Mucosa of descending colon (tissue), 3 donors: ENCODE measurements around the gene SIRPA. TPM values are rescaled to one million over a fixed set of nuclear protein-coding genes. Genes with fewer than 3 reads are reported as not detected.

Source experiments
- ATAC-seq: fragments of 200-7000 bp; cut with Tn5 transposase; one replicate; pipeline ENCODE4 v1.9.1; 2020; ENCODE audit warnings: mild to moderate bottlenecking, moderate library complexity
- DNase-seq, 3 donors: peaks; one replicate each; pipeline ENCODE4 v3.0.0-alpha.2; 2020
- H3K36me3 ChIP-seq: fragments of 200-600 bp; one replicate; pipeline ENCODE4 v1.8.0; 2021; ENCODE audit warnings: low read depth, mild to moderate bottlenecking
- H3K4me1 ChIP-seq: fragments of 200-600 bp; one replicate; pipeline ENCODE4 v1.8.0; 2021; ENCODE audit warnings: low read depth, mild to moderate bottlenecking
- H3K4me3 ChIP-seq: fragments of 200-600 bp; one replicate; pipeline ENCODE4 v1.8.0; 2021; ENCODE audit warnings: mild to moderate bottlenecking
- H3K9me3 ChIP-seq: fragments of 200-600 bp; one replicate; pipeline ENCODE4 v1.8.0; 2021; ENCODE audit warnings: mild to moderate bottlenecking
- CTCF ChIP-seq: fragments of 200-600 bp; IDR thresholded peaks from one replicate; pipeline ENCODE4 v1.8.0; 2022; ENCODE audit warnings: antibody characterized with exemption, mild to moderate bottlenecking
- intact Hi-C, 2 donors: fragments of 100-400 bp; cut with DNase I in 1 of 2; cut with micrococcal nuclease in 1 of 2; formaldehyde crosslinking; loops; one replicate each; pipeline versions ENCODE4 v1.11.0 to v1.11.1; 2022; cut with DNase I, micrococcal nuclease
- total RNA-seq, 3 donors: library from RNA; stranded (reverse); fragmentation: NEBNext Ultra II Directional in 2 of 3; extraction: Animal tissue kit (Norgen Biotek cat#: 25700) in 2 of 3; gene quantifications; one replicate each; pipeline versions ENCODE4 v1.2.1 to v1.2.4, GENCODE V29; 2021 to 2023
- donor health status: DM: no; HTN: no; CAD: no; lungs with moderate emphysema.
- donor health status: DM: no; HTN: no; CAD: no.
- donor health status: DM: no; HTN: yes; CAD: no.

The SIRPA gene
- total RNA-seq, 3 donors from 2014 or later: 7.6 to 24.4 (median 14.1) TPM

DNA sequence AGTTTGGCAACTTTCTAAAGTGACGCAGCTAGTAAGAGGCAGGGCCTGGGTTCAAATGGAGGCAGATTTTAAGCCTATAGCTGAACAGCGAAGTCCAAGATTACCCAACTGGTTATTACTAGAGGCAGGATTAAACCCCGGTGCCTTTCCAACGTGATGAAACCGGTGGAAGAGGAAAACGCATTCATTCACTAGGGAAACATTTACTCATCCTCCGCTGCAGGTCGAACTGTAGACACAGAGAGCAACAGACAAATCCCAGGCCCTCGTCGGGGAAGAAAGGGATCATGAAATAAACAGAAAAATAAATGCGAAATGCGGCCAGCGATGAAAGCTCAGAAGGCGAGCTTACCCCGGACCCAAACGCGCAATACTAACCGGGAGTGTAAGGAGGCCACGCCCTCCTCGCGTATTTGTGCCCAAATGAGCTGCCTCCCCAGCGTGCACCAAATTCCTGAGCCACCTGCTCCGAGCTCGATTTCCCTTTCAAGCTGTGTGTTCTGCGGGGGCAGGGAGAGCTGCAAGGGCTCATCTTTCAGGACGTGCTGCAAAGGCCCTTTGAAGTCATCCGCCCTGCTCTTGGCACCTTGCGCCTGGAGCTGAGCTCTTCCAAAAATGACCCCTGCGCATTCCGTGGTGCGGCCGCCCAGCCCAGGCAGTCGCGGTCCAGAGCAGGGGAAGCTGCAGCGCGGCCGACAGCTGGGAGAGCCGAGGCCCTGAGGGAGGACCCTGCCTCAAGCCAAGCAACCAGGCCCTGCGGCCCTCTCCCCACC lies 51.7 kb downstream of the SIRPA start:
- ATAC-seq (peak; percentile 39), DNase-seq (peak in 2 of 3 donors; percentile 33 to 63)
- no peak for TF ChIP-seq CTCF
- H3K9me3 ChIP-seq: no peaks in the 10 kb centered on the region
- H3K4me3 ChIP-seq: no peak overlapping the region
- intact Hi-C loops: no loop called here
- H3K4me1 ChIP-seq: peaks cover 9% of the 10 kb centered on the region
- no peaks in the 10 kb centered on the region for H3K36me3 ChIP-seq

- H3K4me3 ChIP-seq: no peak overlapping the region
- no peak for TF ChIP-seq CTCF
- H3K4me1 ChIP-seq: peaks cover 9% of the 10 kb centered on the region
- intact Hi-C loops: no loop called here
- H3K9me3 ChIP-seq: no peaks in the 10 kb centered on the region
- DNase-seq: no peak
- no peak for ATAC-seq
- no peaks in the 10 kb centered on the region for H3K36me3 ChIP-seq
Measured at GRCh38 chr20:1947535-1947846, 52.3 kb downstream of the SIRPA start.

- ATAC-seq (no peak), DNase-seq (no peak)
- no peak for TF ChIP-seq CTCF
Measured at GRCh38 chr20:1949347-1950100, 54.3 kb downstream of the SIRPA start.

DNA sequence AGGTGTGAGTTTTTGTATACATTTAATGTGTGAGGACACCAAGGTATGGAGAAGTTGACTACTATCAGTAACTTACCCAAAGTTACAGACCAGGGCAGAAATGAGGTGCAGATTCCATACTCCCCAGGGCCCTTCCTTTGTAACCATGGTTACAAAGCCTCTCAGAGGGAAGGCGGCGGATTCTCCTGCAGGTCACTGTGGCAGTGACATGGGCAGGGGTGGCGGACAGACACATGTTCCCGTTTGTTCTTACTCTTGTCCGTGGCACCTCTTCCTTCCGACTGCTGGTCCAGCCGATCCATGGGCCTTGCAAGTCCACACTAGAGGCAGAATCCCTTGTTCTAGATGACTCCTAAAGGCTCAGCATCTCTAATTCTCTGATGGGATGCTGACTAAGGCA lies 55.6 kb downstream of the SIRPA start:
- no peaks in the 10 kb centered on the region for H3K9me3 ChIP-seq
- no peak for ATAC-seq
- no peak for DNase-seq
- no peaks in the 10 kb centered on the region for H3K36me3 ChIP-seq
- peaks cover 9% of the 10 kb centered on the region for H3K4me1 ChIP-seq
- TF ChIP-seq CTCF: no peak
- intact Hi-C loops: no loop called here
- no peak overlapping the region for H3K4me3 ChIP-seq

More at GRCh38 chr20:1949347-1950100, 54.3 kb downstream of the SIRPA start:
- Histone ChIP-seq H3K9me3 (no peaks in the 10 kb centered on the region), H3K4me1 (peaks cover 9% of the 10 kb centered on the region), H3K36me3 (no peaks in the 10 kb centered on the region), H3K4me3 (no peak overlapping the region)
- intact Hi-C loops: no loop called here

GRCh38 chr20:1951436-1952115 lies 56.4 kb downstream of the SIRPA start:
- intact Hi-C loops: no loop called here
- no peak overlapping the region for H3K4me3 ChIP-seq
- TF ChIP-seq CTCF: no peak
- H3K4me1 ChIP-seq: peaks cover 7% of the 10 kb centered on the region
- no peaks in the 10 kb centered on the region for H3K9me3 ChIP-seq
- DNase-seq (no peak), ATAC-seq (no peak)
- no peaks in the 10 kb centered on the region for H3K36me3 ChIP-seq
